H9 (cell line): Measurements from ENCODE around the gene FBP2. TPM values are rescaled to one million over a fixed set of nuclear protein-coding genes. Genes with fewer than 3 reads are reported as not detected.
"Not testable (repeated sequence)": the region's sequence is repeated elsewhere in the genome, so short reads cannot be mapped to it uniquely, and the experiment has no call there.

ENCODE experiments used
- DNase-seq: peaks from one replicate; pipeline ENCODE4 v3.0.0-alpha.2; 2017
- H2AFZ ChIP-seq: one replicate; pipeline ENCODE4 v1.6.1; 2013; ENCODE audit warnings: mild to moderate bottlenecking, low read length, control low read depth, moderate library complexity
- H2AK5ac ChIP-seq: 2 replicates; pipeline ENCODE4 v1.6.1; 2013; ENCODE audit warnings: low read length, control low read depth, mixed read lengths; ENCODE audit not compliant: insufficient read length
- H2BK120ac ChIP-seq: one replicate; pipeline ENCODE4 v1.6.1; 2013; ENCODE audit warnings: low read depth, mild to moderate bottlenecking, low read length, control low read depth, inconsistent platforms; ENCODE audit not compliant: poor library complexity, severe bottlenecking
- H2BK12ac ChIP-seq: 2 replicates; pipeline ENCODE4 v1.6.1; 2013; ENCODE audit warnings: low read length, control low read depth, mixed read lengths, low read depth; ENCODE audit not compliant: insufficient read length
- H2BK15ac ChIP-seq: 2 replicates; pipeline ENCODE4 v1.6.1; 2013; ENCODE audit warnings: low read depth, low read length, control low read depth
- H2BK20ac ChIP-seq: one replicate; pipeline ENCODE4 v1.6.1; 2013; ENCODE audit warnings: low read depth, mild to moderate bottlenecking, low read length, control low read depth, inconsistent platforms; ENCODE audit not compliant: poor library complexity, severe bottlenecking
- H2BK5ac ChIP-seq: 2 replicates; pipeline ENCODE4 v1.6.1; 2013; ENCODE audit warnings: low read length, control low read depth, mixed read lengths; ENCODE audit not compliant: insufficient read length
- H3K14ac ChIP-seq: 2 replicates; pipeline ENCODE4 v1.6.1; 2013; ENCODE audit warnings: low read length, control low read depth; ENCODE audit not compliant: insufficient read depth
- H3K18ac ChIP-seq: 2 replicates; pipeline ENCODE4 v1.6.1; 2013; ENCODE audit warnings: low read depth, mild to moderate bottlenecking, mixed read lengths, low read length, control low read depth; ENCODE audit not compliant: insufficient read length
- H3K23ac ChIP-seq: 2 replicates; pipeline ENCODE4 v1.6.1; 2013; ENCODE audit warnings: low read length, control low read depth, mixed read lengths, low read depth; ENCODE audit not compliant: insufficient read length
- H3K23me2 ChIP-seq: 2 replicates; pipeline ENCODE4 v1.6.1; 2013; ENCODE audit warnings: low read depth, mild to moderate bottlenecking, mixed read lengths, low read length, control low read depth; ENCODE audit not compliant: insufficient read length, poor library complexity, severe bottlenecking
- H3K27ac ChIP-seq: 2 replicates; pipeline ENCODE4 v1.5.1; 2013; ENCODE audit warnings: low read length, control low read depth, mixed read lengths, low read depth; ENCODE audit not compliant: insufficient read length
- H3K27me3 ChIP-seq: 2 replicates; pipeline ENCODE4 v1.6.1; 2013; ENCODE audit warnings: low read length, control low read depth, inconsistent platforms; ENCODE audit not compliant: insufficient read depth
- H3K4ac ChIP-seq: 2 replicates; pipeline ENCODE4 v1.6.1; 2013; ENCODE audit warnings: low read depth, mild to moderate bottlenecking, control low read depth, inconsistent platforms, low read length, moderate library complexity
- H3K4me1 ChIP-seq: 2 replicates; pipeline ENCODE4 v1.6.1; 2013; ENCODE audit warnings: low read length, control low read depth, inconsistent platforms; ENCODE audit not compliant: insufficient read depth
- H3K4me2 ChIP-seq: 2 replicates; pipeline ENCODE4 v1.6.1; 2013; ENCODE audit warnings: low read length, control low read depth, mixed read lengths; ENCODE audit not compliant: insufficient read length, insufficient read depth
- H3K56ac ChIP-seq: 2 replicates; pipeline ENCODE4 v1.6.1; 2013; ENCODE audit warnings: low read depth, mild to moderate bottlenecking, mixed read lengths, low read length, control low read depth; ENCODE audit not compliant: insufficient read length
- H3K79me1 ChIP-seq: 2 replicates; pipeline ENCODE4 v1.6.1; 2013; ENCODE audit warnings: low read depth, mild to moderate bottlenecking, moderate library complexity, low read length, control low read depth, inconsistent platforms; ENCODE audit not compliant: insufficient read depth, poor library complexity, severe bottlenecking
- H3K79me2 ChIP-seq: 2 replicates; pipeline ENCODE4 v1.6.1; 2013; ENCODE audit warnings: low read length, control low read depth, inconsistent platforms; ENCODE audit not compliant: insufficient read depth
- H3K9ac ChIP-seq: 2 replicates; pipeline ENCODE4 v1.6.1; 2013; ENCODE audit warnings: low read length, control low read depth, mixed read lengths; ENCODE audit not compliant: insufficient read length; ENCODE audit errors: extremely low read depth
- H3K9me3 ChIP-seq: one replicate; pipeline ENCODE4 v1.6.1; 2013; ENCODE audit warnings: low read depth, low read length, inconsistent platforms; ENCODE audit not compliant: control insufficient read depth
- H3T11ph ChIP-seq: one replicate; pipeline ENCODE4 v1.6.1; 2013; ENCODE audit warnings: mild to moderate bottlenecking, low read length, control low read depth, inconsistent platforms
- H4K20me1 ChIP-seq: one replicate; pipeline ENCODE4 v1.6.1; 2013; ENCODE audit not compliant: control insufficient read depth, insufficient read length, insufficient read depth
- H4K5ac ChIP-seq: 2 replicates; pipeline ENCODE4 v1.6.1; 2013; ENCODE audit warnings: low read depth, mild to moderate bottlenecking, mixed read lengths, low read length, control low read depth; ENCODE audit not compliant: insufficient read length
- H4K8ac ChIP-seq: replicated peaks from 2 replicates; pipeline ENCODE4 v1.6.1; 2013; ENCODE audit warnings: low read length, control low read depth, mixed read lengths, low read depth; ENCODE audit not compliant: insufficient read length
- H4K91ac ChIP-seq: 2 replicates; pipeline ENCODE4 v1.6.1; 2013; ENCODE audit warnings: low read depth, mild to moderate bottlenecking, moderate library complexity, mixed read lengths, low read length, control low read depth; ENCODE audit not compliant: insufficient read length
- H3K27ac Mint-ChIP-seq, 3 experiments: 2 replicates in 2 of 3; 3 replicates in 1 of 3; pipeline ENCODE4 v1.8.0; 2020 to 2021; ENCODE audit warnings: mixed read lengths in 3 of 3, mild to moderate bottlenecking in 1 of 3, moderate library complexity in 1 of 3
- H3K27me3 Mint-ChIP-seq: 2 replicates; pipeline ENCODE4 v1.8.0; 2021; ENCODE audit warnings: low read depth, mild to moderate bottlenecking, moderate library complexity, mixed read lengths
- H3K36me3 Mint-ChIP-seq, 3 experiments: 2 replicates in 2 of 3; 3 replicates in 1 of 3; pipeline ENCODE4 v1.8.0; 2020 to 2021; ENCODE audit warnings: low read depth in 3 of 3, mixed read lengths in 3 of 3; ENCODE audit not compliant: insufficient read depth in 1 of 3
- H3K4me1 Mint-ChIP-seq, 2 experiments: 2 replicates each; pipeline ENCODE4 v1.8.0; 2020; ENCODE audit warnings: mixed read lengths in 2 of 2
- H3K4me3 Mint-ChIP-seq, 2 experiments: 2 replicates in 1 of 2; 3 replicates in 1 of 2; pipeline ENCODE4 v1.8.0; 2020 to 2021; ENCODE audit warnings: mild to moderate bottlenecking in 2 of 2, mixed read lengths in 2 of 2, moderate library complexity in 1 of 2
- H3K9me3 Mint-ChIP-seq, 2 experiments: 2 replicates in 1 of 2; 3 replicates in 1 of 2; pipeline ENCODE4 v1.8.0; 2020; ENCODE audit warnings: mild to moderate bottlenecking in 2 of 2, mixed read lengths in 2 of 2, moderate library complexity in 1 of 2
- WGBS: extraction: QIAGEN DNeasy Blood & Tissue Kit; methylation state at CpG from one replicate; pipeline ENCODE4 v1.1.7; 2013; ENCODE audit warnings: missing lambda C conversion rate, low lambda C conversion rate, mixed read lengths; ENCODE audit not compliant: insufficient read length; ENCODE audit errors: extremely low coverage; 5-methylcytosine and 5-hydroxymethylcytosine counted together
- total RNA-seq: library from RNA; stranded (reverse); gene quantifications from 2 replicates; pipeline ENCODE4 v1.2.1, GENCODE V29; 2021
- TF ChIP-seq, protein P1 (sequence below): fragments of 200-600 bp; sonication (generic); conservative IDR thresholded peaks from 3 replicates; pipeline ENCODE4 v1.8.0; 2021; ENCODE audit warnings: antibody characterized with exemption, mild to moderate bottlenecking

FBP2 gene
- total RNA-seq, 1 experiment from 2014 or later: not detected

- Histone ChIP-seq H4K5ac (no peak overlapping the region), H3K9ac (no peak overlapping the region), H2AFZ (no peak overlapping the region), H3K23me2 (no peaks in the 10 kb centered on the region), H3K27ac (no peak overlapping the region), H2BK120ac (no peak overlapping the region), H2BK12ac (no peak overlapping the region), H3K4ac (no peak overlapping the region), H3K79me1 (no peaks in the 10 kb centered on the region), H2BK20ac (no peak overlapping the region), H3K27me3 (no peaks in the 10 kb centered on the region), H3K79me2 (no peaks in the 10 kb centered on the region), H3K18ac (no peak overlapping the region), H3K56ac (no peak overlapping the region), H3K23ac (no peak overlapping the region), H2AK5ac (no peak overlapping the region), H3K9me3 (no peaks in the 10 kb centered on the region), H2BK15ac (no peak overlapping the region), H4K8ac (no peak overlapping the region), H4K20me1 (no peaks in the 10 kb centered on the region), H3T11ph (no peak overlapping the region), H3K4me1 (no peaks in the 10 kb centered on the region; the same call in 1 of the 2 replicates), H2BK5ac (no peak overlapping the region), H4K91ac (no peak overlapping the region), H3K4me2 (no peak overlapping the region), H3K14ac (no peak overlapping the region)
- Mint-ChIP-seq H3K4me3 (no peak overlapping the region), H3K27ac (no peak overlapping the region), H3K36me3 (peaks cover 14 to 23% (median 21%) of the 10 kb centered on the region in 3 experiments), H3K27me3 (peaks cover 3% of the 10 kb centered on the region), H3K9me3 (no peaks in the 10 kb centered on the region; a peak in 2 of 5 replicates), H3K4me1 (peaks cover 15% of the 10 kb centered on the region in 2 experiments)
- TF ChIP-seq, protein P1, sequence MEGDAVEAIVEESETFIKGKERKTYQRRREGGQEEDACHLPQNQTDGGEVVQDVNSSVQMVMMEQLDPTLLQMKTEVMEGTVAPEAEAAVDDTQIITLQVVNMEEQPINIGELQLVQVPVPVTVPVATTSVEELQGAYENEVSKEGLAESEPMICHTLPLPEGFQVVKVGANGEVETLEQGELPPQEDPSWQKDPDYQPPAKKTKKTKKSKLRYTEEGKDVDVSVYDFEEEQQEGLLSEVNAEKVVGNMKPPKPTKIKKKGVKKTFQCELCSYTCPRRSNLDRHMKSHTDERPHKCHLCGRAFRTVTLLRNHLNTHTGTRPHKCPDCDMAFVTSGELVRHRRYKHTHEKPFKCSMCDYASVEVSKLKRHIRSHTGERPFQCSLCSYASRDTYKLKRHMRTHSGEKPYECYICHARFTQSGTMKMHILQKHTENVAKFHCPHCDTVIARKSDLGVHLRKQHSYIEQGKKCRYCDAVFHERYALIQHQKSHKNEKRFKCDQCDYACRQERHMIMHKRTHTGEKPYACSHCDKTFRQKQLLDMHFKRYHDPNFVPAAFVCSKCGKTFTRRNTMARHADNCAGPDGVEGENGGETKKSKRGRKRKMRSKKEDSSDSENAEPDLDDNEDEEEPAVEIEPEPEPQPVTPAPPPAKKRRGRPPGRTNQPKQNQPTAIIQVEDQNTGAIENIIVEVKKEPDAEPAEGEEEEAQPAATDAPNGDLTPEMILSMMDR: no peak
- no peak for DNase-seq
Measured at GRCh38 chr9:94566550-94566949, 27.1 kb downstream of the FBP2 start.

DNA sequence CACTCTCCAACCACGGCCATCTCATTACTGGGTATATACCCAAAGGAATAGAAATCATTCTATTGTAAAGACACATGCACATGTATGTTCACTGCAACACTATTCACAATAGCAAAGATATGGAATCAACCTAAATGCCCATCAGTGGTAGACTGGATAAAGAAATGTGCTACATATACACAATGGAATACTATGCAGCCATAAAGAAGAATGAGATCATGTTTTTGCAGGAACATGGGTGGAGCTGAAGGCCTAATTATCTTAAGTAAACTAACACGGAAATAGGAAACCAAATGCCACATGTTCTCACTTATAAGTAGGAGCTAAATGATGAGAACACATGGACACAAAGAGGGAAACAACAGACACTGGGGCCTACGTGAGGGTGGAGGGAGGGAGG is 29.3 kb downstream of the FBP2 start:
- peaks cover 16 to 34% (median 34%) of the 10 kb centered on the region in 3 experiments for H3K36me3 Mint-ChIP-seq
- H3K79me2 ChIP-seq, H2BK15ac ChIP-seq, H3K14ac ChIP-seq, H3K79me1 ChIP-seq, H3K4me3 Mint-ChIP-seq, H4K5ac ChIP-seq, H3K4ac ChIP-seq, H2BK120ac ChIP-seq, H3K23ac ChIP-seq, H2BK20ac ChIP-seq, H4K91ac ChIP-seq, H3K27ac Mint-ChIP-seq, H3K18ac ChIP-seq, H2BK5ac ChIP-seq, H3K4me2 ChIP-seq, H4K20me1 ChIP-seq, H3K4me1 Mint-ChIP-seq, H3K27me3 ChIP-seq, DNase-seq, H3K27ac ChIP-seq, H3K4me1 ChIP-seq, H4K8ac ChIP-seq, H3K9me3 ChIP-seq, H3K23me2 ChIP-seq, H2AFZ ChIP-seq, H3K27me3 Mint-ChIP-seq, H3K9me3 Mint-ChIP-seq, H2AK5ac ChIP-seq, H3K56ac ChIP-seq, H3K9ac ChIP-seq, H2BK12ac ChIP-seq, H3T11ph ChIP-seq: not testable (repeated sequence)
- WGBS: no CpG with 5 or more reads among the region's 3 CpGs
